HEK293 (cell line): ENCODE measurements around the gene PRPF8.
A peak's percentile ranks its signal among the peaks of the same experiment; 100 is the strongest.

Source experiments
- GLIS1 ChIP-seq: fragments of 450-650 bp; formaldehyde crosslinking; IDR thresholded peaks from 2 replicates; pipeline ENCODE4 v1.5.1; 2016; ENCODE audit warnings: missing biosample characterization, missing genetic modification characterization
- SP7 ChIP-seq: fragments of 450-650 bp; formaldehyde crosslinking; IDR thresholded peaks from 2 replicates; pipeline ENCODE4 v1.5.1; 2016; ENCODE audit warnings: missing biosample characterization, missing genetic modification characterization
- ZBTB17 ChIP-seq: fragments of 450-650 bp; formaldehyde crosslinking; IDR thresholded peaks from 2 replicates; pipeline ENCODE4 v1.5.1; 2016; ENCODE audit warnings: missing biosample characterization, missing genetic modification characterization
- TF ChIP-seq, protein P1 (sequence below): fragments of 450-650 bp; formaldehyde crosslinking; IDR thresholded peaks from 2 replicates; pipeline ENCODE4 v1.5.1; 2016; ENCODE audit warnings: missing biosample characterization, missing genetic modification characterization

DNA sequence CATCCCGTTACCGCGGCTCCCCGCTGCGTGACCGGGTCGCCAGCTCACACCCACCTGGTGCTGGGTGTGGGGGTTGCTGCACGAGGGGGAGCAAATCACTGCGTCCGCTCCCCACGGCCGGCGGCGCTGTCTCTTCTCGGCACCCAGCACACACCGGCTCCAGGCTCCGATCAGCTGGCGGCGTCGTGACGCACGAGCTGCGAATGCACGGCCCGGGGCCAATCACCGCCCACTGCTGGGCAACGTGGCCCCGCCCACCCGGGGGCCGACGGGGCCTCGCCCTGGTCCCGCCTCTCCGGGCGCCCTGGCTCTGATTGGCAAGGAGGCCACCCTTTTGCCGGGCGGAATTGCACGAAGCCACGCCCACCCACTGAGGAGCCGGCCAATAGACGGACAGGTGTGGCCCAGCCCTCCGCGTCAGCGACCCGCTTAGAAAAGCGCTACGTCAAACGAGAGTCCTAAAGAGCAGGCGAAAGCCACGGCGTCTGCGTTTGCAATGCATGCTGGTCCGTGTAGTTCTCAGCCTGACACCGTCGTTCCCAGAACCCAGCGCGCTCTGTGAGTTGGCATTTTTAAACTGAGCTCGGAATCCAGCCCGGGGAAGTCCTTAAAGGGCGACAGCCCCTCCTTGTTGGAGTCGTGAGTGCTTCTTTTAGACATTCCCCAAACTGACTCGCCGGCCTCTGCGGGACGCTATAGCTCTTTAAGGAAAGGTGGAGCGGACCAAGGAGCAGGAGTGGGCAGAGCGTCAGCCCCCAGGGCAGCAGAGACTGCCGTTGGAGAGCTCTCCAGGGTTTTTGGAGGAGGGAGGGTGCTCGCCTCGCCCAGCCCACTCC, 31.6 kb upstream of the PRPF8 start:
- peak; percentile 81 for TF ChIP-seq ZBTB17
- peak; percentile 53 for TF ChIP-seq GLIS1 (tag by site-specific recombination)
- peak; percentile 42 for TF ChIP-seq SP7 (tag by site-specific recombination)
- TF ChIP-seq, protein P1, sequence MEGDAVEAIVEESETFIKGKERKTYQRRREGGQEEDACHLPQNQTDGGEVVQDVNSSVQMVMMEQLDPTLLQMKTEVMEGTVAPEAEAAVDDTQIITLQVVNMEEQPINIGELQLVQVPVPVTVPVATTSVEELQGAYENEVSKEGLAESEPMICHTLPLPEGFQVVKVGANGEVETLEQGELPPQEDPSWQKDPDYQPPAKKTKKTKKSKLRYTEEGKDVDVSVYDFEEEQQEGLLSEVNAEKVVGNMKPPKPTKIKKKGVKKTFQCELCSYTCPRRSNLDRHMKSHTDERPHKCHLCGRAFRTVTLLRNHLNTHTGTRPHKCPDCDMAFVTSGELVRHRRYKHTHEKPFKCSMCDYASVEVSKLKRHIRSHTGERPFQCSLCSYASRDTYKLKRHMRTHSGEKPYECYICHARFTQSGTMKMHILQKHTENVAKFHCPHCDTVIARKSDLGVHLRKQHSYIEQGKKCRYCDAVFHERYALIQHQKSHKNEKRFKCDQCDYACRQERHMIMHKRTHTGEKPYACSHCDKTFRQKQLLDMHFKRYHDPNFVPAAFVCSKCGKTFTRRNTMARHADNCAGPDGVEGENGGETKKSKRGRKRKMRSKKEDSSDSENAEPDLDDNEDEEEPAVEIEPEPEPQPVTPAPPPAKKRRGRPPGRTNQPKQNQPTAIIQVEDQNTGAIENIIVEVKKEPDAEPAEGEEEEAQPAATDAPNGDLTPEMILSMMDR = peak; percentile 54
